ENCODE results near the gene NEU2. TPM values are rescaled to one million over a fixed set of nuclear protein-coding genes. Genes with fewer than 3 reads are reported as not detected.

The NEU2 gene
- total RNA-seq, 2 donors from 2014 or later: not detected

GRCh38 chr2:232984451-232985207 lies 47.8 kb upstream of the NEU2 start:
- Histone ChIP-seq H3K4me1 (ENCODE audit: control insufficient read depth, insufficient read depth, low read length) (no peaks in the 10 kb centered on the region), H3K9me3 (ENCODE audit: control insufficient read depth, low read length) (peaks cover 7% of the 10 kb centered on the region), H3K36me3 (ENCODE audit: control insufficient read depth, insufficient read depth, low read length) (no peaks in the 10 kb centered on the region), H3K4me3 (ENCODE audit: low read length) (no peak overlapping the region), H3K9ac (ENCODE audit: extremely low read depth, low read length, poor library complexity, severe bottlenecking) (no peak overlapping the region), H3K27ac (ENCODE audit: low read depth, low read length) (no peak overlapping the region), H3K27me3 (ENCODE audit: control insufficient read depth, insufficient read depth, low read length, poor library complexity, severe bottlenecking) (no peaks in the 10 kb centered on the region)
- 93% methylated on average over 10 to 14 of the region's 15 CpGs for WGBS, 2 experiments (ENCODE audit: insufficient coverage in 1 of 2, insufficient read length in 1 of 2)
- Mint-ChIP-seq H3K27ac (no peak overlapping the region), H3K9me3 (peaks cover 8% of the 10 kb centered on the region), H3K4me1 (peaks cover 12% of the 10 kb centered on the region), H3K4me3 (no peak overlapping the region), H3K27me3 (ENCODE audit: insufficient read depth) (no peaks in the 10 kb centered on the region), H3K36me3 (ENCODE audit: low read depth) (no peaks in the 10 kb centered on the region)
- no peak for TF ChIP-seq CTCF (conservative IDR thresholded peaks at IDR 0.05)
- peak; percentile 20 for DNase-seq

GRCh38 chr2:232986155-232986554 lies 46.3 kb upstream of the NEU2 start:
- Histone ChIP-seq H3K27ac (ENCODE audit: low read depth, low read length) (no peak overlapping the region), H3K4me3 (ENCODE audit: low read length) (no peak overlapping the region), H3K36me3 (ENCODE audit: control insufficient read depth, insufficient read depth, low read length) (no peaks in the 10 kb centered on the region), H3K27me3 (ENCODE audit: control insufficient read depth, insufficient read depth, low read length, poor library complexity, severe bottlenecking) (no peaks in the 10 kb centered on the region), H3K9me3 (ENCODE audit: control insufficient read depth, low read length) (peaks cover 7% of the 10 kb centered on the region), H3K4me1 (ENCODE audit: control insufficient read depth, insufficient read depth, low read length) (no peaks in the 10 kb centered on the region), H3K9ac (ENCODE audit: extremely low read depth, low read length, poor library complexity, severe bottlenecking) (no peak overlapping the region)
- peaks cover 11% of the 10 kb centered on the region for H3K4me1 Mint-ChIP-seq
- no peak overlapping the region for H3K27ac Mint-ChIP-seq
- 95 to 100% methylated on average over 1 to 2 of the region's 2 CpGs for WGBS, 2 experiments (ENCODE audit: insufficient coverage in 1 of 2, insufficient read length in 1 of 2)
- no peaks in the 10 kb centered on the region for H3K27me3 Mint-ChIP-seq (ENCODE audit: insufficient read depth)
- peaks cover 8% of the 10 kb centered on the region for H3K9me3 Mint-ChIP-seq
- TF ChIP-seq CTCF (conservative IDR thresholded peaks at IDR 0.05): no peak
- peak; percentile 5 for DNase-seq
- H3K4me3 Mint-ChIP-seq: no peak overlapping the region
- no peaks in the 10 kb centered on the region for H3K36me3 Mint-ChIP-seq (ENCODE audit: low read depth)

GRCh38 chr2:232993231-232993821 lies 39.1 kb upstream of the NEU2 start:
- H3K4me1 Mint-ChIP-seq: no peaks in the 10 kb centered on the region
- no peaks in the 10 kb centered on the region for H3K36me3 Mint-ChIP-seq (ENCODE audit: low read depth)
- Histone ChIP-seq H3K27ac (ENCODE audit: low read depth, low read length) (no peak overlapping the region), H3K9me3 (ENCODE audit: control insufficient read depth, low read length) (no peaks in the 10 kb centered on the region), H3K36me3 (ENCODE audit: control insufficient read depth, insufficient read depth, low read length) (no peaks in the 10 kb centered on the region), H3K4me3 (ENCODE audit: low read length) (no peak overlapping the region), H3K27me3 (ENCODE audit: control insufficient read depth, insufficient read depth, low read length, poor library complexity, severe bottlenecking) (no peaks in the 10 kb centered on the region), H3K4me1 (ENCODE audit: control insufficient read depth, insufficient read depth, low read length) (no peaks in the 10 kb centered on the region), H3K9ac (ENCODE audit: extremely low read depth, low read length, poor library complexity, severe bottlenecking) (no peak overlapping the region)
- H3K4me3 Mint-ChIP-seq: no peak overlapping the region
- WGBS, 2 experiments (ENCODE audit: insufficient coverage in 1 of 2, insufficient read length in 1 of 2): 86 to 87% methylated on average over 4 of the region's 4 CpGs
- TF ChIP-seq CTCF (conservative IDR thresholded peaks at IDR 0.05): no peak
- H3K27ac Mint-ChIP-seq: no peak overlapping the region
- H3K27me3 Mint-ChIP-seq (ENCODE audit: insufficient read depth): no peaks in the 10 kb centered on the region
- H3K9me3 Mint-ChIP-seq: no peaks in the 10 kb centered on the region
- no peak for DNase-seq
